LNCAP (cell line): ENCODE measurements around the gene LENEP.

ENCODE experiments used
- CTCF ChIP-seq: fragments of 450-650 bp; IDR thresholded peaks from 2 replicates; pipeline ENCODE4 v1.5.1; 2017; ENCODE audit warnings: mild to moderate bottlenecking

The LENEP gene

GRCh38 chr1:155029513-155030242 is 36.3 kb downstream of the LENEP start:
- no peak for TF ChIP-seq CTCF

- no peak for TF ChIP-seq CTCF
These were observed 36.9 kb downstream of the LENEP start for GRCh38 chr1:155030243-155030795.

- TF ChIP-seq CTCF = no peak
These were observed 37.5 kb downstream of the LENEP start for GRCh38 chr1:155030899-155031298.

GRCh38 chr1:155032886-155033285 is 39.5 kb downstream of the LENEP start:
- TF ChIP-seq CTCF = no peak

GRCh38 chr1:155033524-155033923 is 40.1 kb downstream of the LENEP start, which contains the start of the genes DCST1 and DCST2:
TSS of gene DCST1 (plus strand) at chr1:155033824. CDS start at chr1:155034037, 213 bp downstream.
TSS of gene DCST2 (minus strand) at chr1:155033781. CDS start at chr1:155033701, 80 bp downstream.
- TF ChIP-seq CTCF = no peak

GRCh38 chr1:155034318-155035208 is 41.2 kb downstream of the LENEP start:
- TF ChIP-seq CTCF = no peak

- no peak for TF ChIP-seq CTCF
These were observed 42.5 kb downstream of the LENEP start for GRCh38 chr1:155035936-155036335.
